HG03378 (cell line): ENCODE measurements around the gene SPEG.
"Not testable (repeated sequence)": the region's sequence is repeated elsewhere in the genome, so short reads cannot be mapped to it uniquely, and the experiment has no call there.

Experiments
- ATAC-seq: cut with Tn5 transposase; IDR thresholded peaks from one replicate; pipeline ENCODE4 v1.9.1; 2021; ENCODE audit warnings: mild to moderate bottlenecking, moderate library complexity; ENCODE audit not compliant: unreplicated experiment

SPEG gene

DNA sequence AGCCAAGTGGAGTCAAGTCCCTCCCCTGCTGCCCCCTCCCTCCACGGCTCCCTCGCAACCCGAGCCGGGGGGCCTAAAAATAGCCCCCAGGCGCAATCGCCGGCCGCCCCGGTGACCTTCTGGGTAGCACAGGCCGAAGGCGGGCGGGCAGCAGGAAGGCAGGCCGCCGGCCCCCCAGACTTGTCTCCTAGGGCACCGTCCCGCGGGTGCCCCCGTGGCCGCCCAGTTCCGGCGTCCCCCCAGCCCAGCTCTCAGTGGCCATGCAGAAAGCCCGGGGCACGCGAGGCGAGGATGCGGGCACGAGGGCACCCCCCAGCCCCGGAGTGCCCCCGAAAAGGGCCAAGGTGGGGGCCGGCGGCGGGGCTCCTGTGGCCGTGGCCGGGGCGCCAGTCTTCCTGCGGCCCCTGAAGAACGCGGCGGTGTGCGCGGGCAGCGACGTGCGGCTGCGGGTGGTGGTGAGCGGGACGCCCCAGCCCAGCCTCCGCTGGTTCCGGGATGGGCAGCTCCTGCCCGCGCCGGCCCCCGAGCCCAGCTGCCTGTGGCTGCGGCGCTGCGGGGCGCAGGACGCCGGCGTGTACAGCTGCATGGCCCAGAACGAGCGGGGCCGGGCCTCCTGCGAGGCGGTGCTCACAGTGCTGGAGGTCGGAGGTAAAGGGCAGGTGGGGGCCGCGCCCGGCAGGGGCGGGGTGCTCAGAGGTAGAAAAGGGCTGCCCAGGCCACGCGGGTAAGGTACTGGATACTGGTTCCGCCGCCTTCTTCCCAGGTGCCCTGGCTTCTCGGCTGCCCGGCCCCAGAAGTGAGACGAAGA, at the start of gene SPEG:
SPEG (plus strand) TSS at position 126 of the 808 bp plus-strand sequence; CDS start at position 261, 135 bp downstream.
- no peak for ATAC-seq

DNA sequence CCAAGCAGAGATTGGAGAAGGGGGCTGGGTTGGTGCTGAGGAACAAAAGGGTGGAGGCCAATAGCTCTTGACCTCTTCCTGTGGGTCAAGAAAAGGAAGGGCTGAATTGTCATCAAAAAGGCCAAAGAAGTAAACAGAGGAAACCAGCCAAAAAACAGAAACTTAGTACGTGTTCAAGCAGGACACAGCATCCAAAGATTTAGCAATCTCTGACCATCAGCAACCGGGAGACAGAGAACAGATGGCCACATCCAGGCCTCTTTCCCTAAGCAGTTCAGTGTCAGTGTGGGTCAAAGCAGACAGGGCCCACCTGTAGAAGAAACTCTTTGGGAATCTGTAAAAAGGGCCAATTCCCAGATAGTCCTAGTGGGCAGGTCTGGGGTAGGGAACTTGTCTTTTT, 49.8 kb upstream of the SPEG start:
- no peak for ATAC-seq

GRCh38 chr2:219385958-219386520, 48.6 kb upstream of the SPEG start:
- no peak for ATAC-seq

- ATAC-seq: no peak
Measured at GRCh38 chr2:219386532-219387280, 47.9 kb upstream of the SPEG start.

DNA sequence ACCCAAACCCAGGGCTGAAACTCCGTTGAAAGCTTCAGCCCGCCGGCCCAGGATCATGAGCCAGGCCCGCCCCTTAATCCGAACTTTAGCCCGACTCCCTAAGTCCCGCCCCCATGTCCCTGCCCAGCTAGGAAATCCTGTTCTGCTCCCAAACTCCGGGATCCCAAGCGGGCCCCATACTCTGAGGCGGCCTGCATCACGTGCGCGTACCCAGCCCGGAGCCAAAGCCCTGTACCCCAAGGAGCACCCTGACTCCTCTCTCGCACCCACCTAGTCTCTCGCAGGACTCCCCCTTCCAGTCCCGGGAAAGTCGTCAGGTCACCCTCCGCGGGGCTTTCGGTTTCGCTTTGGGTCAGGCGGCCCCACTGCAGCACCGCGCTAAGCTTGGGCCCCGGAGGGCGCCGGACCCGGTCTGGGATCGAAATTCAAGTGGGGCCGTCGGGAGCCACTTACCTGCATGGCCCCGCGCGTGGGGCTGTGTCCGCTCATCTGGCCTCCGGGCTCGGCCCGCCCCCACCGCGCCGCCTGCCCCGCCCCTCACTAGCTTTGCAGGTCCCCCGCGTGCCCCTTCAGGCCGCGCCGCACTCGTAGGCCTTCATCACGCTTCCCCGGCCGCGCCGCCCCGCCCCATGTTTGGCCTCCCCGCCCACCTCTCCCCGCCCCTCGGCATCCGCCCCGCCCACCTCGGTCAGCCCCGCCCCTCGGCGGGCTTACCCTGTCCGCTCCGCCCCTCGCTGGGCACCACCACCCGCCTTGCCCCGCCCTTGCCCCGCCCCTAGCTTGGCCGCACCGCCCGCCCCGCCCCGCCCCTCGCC, 47.1 kb upstream of the SPEG start, which contains the start of gene DNPEP:
DNPEP (minus strand) TSS at position 607 of the 815 bp plus-strand sequence; CDS start at position 489, 118 bp downstream.
- ATAC-seq: peak; percentile 74

GRCh38 chr2:219388121-219388906, 46.3 kb upstream of the SPEG start:
- ATAC-seq: peak; percentile 48

- ATAC-seq: no peak
Measured at GRCh38 chr2:219388907-219389156, 45.8 kb upstream of the SPEG start.

DNA sequence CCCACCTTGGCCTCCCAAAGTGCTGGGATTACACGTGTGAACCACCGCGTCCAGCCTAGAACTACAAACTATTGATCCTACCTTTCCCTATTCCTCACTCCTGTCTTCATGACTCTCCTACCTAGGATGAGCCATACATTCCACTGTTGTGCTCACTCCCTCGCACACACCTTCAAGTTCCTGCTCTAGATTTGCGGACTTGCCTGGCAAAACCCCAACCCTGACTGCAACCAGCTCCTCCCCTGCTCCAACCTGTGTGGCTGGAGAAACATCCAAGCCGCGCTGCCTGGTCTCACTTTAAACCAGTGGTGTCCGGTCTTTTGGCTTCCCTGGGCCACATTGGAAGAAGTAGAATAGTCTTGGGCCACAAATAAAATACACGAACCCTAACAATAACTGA, 41.9 kb upstream of the SPEG start:
- no peak for ATAC-seq

GRCh38 chr2:219395056-219395455, 39.6 kb upstream of the SPEG start:
- ATAC-seq: not testable (repeated sequence)

GRCh38 chr2:219395609-219396008, 39.0 kb upstream of the SPEG start:
- ATAC-seq: no peak

GRCh38 chr2:219396863-219397457, 37.7 kb upstream of the SPEG start:
- ATAC-seq: no peak

DNA sequence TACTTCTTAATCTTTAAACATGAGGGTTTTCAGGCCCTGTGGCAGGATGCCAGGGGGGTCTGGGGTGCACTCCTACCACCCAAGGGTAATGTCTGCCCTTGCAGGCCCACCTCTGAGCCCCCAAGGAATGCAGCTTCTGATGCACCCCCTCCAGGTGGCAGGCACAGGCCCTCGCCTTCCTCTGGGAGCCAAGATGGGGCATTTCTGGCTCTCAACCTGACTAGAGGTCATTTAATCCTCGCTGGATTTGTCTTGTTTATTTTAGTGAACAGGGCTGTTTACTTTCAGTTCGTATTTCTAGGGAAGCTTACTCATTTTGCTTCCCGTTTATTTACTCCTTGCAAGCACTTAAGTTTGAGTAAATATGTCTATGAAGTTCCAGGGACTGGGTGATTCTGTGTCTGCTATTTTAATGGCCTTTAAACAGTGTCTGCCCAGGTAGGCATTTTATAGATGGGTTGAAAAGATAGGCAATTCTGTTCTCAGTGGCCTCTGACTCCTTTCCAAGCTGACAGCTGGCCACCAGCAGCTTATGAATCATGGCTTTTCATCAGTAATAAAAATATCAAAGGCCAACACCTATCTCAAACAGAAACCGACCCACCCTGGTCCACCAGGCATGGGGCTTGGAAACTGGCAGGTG, 35.8 kb upstream of the SPEG start:
- no peak for ATAC-seq

DNA sequence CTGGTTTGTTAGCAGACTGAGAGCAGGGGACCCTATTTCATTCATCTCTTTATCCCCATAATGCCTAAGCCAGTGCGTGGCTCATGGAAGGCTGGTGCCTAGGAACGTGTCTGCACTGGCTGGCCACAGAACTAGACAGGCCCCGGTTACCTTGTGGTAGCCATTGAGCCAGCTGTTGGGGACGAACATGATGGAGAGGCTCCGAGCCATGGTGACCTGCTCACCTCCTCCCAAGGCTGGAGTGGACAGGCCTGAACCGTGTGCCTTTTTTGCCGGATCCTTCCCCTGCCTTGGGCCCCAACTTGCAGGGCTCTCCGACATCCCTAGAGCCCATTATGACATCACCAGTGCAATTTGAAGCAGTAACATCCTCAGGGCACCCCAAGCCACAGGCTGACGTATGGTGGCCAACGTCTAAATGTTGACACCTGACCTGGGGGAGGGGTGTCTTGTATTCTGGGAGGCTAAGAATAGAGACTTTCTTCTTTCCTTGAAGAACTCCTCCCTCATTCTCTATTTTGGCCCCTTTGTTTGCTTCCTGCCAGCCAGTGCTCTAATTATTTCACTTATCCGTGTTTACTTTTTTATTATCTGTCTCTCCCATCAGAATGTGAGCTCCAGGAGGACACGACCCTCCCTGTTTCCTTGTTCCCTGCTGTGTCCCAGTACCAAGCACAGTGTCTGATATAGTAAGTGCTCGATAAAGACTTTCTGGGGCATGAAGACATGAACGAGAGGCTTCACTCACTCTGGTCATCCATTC, 34.7 kb upstream of the SPEG start:
- ATAC-seq: no peak

DNA sequence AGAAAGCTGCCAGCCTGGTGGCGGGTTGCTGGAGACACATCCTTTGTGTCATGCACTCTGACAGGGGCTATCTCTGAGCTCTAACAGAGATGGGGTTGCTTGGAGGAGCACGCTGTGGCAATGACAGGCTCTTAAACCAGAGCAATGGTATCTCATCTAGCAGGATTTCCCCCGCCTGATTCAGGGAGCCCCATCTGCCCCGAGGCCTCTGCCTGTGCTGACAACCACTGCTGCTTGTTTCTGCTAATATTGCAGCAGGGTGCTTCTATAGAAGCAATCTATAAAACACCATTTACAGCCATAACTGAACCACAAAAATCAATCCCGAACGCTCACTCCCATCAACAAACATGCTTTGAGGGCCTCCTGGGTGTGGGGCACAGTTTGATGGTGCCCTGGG, 34.1 kb upstream of the SPEG start:
- ATAC-seq: no peak

DNA sequence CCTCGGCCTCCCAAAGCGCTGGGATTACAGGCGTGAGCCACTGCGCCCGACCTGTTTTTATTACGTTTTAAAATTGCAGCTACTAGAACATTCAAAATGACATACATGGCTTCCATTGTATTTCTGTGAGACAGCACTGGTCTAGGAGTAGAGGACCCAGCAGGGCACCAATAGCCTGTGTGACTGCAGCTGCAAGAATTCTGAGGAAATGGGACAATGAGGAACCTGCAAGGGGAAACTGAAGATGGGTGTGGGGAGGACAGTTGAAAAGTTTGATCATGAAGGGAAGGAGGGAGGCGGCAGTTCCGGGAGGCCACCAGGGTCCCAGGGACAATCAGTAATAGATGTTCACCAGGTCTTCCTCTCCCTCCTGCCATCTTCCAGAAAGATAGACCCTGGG, 33.0 kb upstream of the SPEG start:
- no peak for ATAC-seq

DNA sequence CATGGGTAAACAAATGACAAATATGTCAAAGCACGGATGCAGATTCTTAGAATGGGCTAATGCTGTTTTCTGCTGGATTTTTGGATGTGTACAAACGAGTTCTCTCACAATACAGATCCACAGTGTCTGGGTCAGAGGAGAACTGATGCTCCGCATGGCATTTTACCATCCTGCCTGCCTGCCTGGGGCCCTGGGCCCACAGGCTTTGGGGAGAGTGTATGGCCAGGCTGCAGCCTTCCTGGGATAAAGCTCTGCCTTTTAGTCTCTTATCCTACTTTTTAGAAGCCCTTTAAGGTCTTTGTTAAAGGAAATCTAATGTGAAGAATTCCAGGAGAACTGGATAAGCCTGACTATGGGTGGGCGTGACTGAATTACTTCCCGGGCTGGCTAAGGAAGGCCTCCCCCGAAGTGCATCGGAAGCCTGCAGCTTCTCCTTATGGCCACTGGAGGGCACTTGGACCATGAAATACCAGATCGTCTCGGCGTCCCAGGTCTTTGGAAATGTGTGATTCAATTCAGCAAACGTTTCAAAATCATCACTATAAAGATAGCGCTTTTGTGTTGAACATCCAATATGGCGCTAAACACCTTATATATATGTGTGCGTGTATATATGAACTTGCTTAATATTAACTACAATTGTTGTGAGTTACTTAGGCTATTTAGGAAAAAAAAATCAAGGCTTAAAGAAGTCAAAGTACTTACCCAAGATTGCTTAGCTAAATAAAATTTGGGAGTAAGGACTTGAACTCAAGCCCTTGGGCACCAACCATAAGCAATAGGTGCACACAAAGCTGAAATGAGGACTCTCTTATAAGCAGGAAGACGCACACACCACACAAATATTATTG, 31.8 kb upstream of the SPEG start:
- ATAC-seq: no peak

GRCh38 chr2:219403861-219404260, 30.8 kb upstream of the SPEG start:
- ATAC-seq: no peak
